GM18870 (cell line): ENCODE measurements around the gene PXDC1.
"Not testable (repeated sequence)": the region's sequence is repeated elsewhere in the genome, so short reads cannot be mapped to it uniquely, and the experiment has no call there.

Experiments used
- ATAC-seq: cut with Tn5 transposase; IDR thresholded peaks from one replicate; pipeline ENCODE4 v1.9.1; 2021; ENCODE audit warnings: moderate library complexity; ENCODE audit not compliant: unreplicated experiment

The PXDC1 gene

GRCh38 chr6:3737149-3737830 is 14.2 kb downstream of the PXDC1 start:
- ATAC-seq = no peak

DNA sequence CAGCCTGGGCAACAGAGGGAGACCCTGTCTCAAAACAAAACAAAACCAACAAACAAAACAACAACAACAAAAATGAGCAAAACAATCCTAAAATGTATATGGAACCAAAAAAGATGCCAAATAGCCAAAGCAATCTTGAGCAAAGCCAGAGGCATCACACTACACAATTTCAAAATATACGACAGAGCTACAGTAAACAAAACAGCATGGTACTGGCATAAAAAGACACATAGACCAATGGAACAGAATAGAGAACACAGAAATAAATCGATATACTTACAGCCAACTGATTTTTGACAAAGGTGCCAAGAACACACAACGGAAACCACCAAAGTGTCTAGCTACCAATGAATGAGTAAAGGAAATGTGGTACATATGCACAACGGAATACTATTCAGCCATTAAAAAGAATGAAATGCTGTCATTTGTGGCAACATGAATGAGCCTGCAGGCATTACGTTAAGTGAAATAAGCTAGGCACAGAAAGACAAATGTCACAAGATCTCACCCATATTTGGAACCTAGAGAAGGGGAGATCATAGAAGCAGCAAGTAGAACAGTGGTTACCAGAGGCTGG is 16.4 kb downstream of the PXDC1 start:
- ATAC-seq = no peak

- no peak for ATAC-seq
Observed at GRCh38 chr6:3734023-3734422, 17.5 kb downstream of the PXDC1 start.

DNA sequence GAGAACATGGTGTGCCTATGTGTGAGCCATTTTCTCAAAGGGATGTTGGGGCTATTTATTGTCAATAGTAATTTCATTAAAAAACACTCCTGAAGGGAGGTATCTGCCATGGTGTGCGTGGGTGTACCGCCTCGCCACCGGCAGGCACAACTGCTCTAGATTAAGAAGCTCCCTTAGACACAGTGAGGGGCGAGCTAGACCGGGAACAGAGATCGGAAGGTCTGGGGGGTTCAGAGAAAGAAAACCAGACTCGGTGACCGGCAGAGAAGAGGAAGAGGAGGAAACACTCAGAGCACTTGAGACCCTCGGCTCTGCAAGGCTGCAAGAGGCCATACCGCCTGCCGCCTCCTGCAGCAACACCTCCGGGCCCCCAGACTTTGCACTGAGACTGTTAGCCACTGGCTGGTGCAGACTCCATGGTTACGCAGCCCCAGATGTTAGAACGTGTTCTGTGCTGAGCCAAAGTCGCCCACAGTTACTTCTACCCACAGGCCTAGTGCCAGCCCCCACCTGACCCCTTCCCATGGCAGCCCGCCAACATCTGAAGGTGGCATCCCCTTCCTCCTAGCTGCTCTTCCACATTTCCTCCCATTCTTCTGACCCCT is 18.1 kb downstream of the PXDC1 start:
- no peak for ATAC-seq

GRCh38 chr6:3732345-3733141 is 19.0 kb downstream of the PXDC1 start:
- no peak for ATAC-seq

DNA sequence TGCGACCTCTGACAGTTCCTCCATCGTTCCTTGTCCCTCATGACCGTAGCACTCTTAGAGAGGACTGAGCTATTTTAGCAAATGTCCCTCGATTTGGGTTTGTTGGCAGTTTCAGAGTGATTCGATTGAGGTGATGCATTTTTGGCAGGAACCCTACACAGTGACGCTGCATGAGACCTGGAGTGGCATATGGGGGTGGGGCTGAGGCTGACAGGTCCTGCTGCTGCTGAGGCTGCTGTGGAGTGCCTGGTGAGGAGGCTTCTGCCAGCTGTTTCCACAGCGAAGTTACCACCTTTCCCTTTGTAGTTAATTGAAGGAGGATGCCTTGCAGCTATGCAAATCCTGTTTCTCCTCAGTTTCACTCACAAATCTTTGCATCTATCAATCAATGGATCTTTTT is 19.8 kb downstream of the PXDC1 start:
- ATAC-seq = no peak

DNA sequence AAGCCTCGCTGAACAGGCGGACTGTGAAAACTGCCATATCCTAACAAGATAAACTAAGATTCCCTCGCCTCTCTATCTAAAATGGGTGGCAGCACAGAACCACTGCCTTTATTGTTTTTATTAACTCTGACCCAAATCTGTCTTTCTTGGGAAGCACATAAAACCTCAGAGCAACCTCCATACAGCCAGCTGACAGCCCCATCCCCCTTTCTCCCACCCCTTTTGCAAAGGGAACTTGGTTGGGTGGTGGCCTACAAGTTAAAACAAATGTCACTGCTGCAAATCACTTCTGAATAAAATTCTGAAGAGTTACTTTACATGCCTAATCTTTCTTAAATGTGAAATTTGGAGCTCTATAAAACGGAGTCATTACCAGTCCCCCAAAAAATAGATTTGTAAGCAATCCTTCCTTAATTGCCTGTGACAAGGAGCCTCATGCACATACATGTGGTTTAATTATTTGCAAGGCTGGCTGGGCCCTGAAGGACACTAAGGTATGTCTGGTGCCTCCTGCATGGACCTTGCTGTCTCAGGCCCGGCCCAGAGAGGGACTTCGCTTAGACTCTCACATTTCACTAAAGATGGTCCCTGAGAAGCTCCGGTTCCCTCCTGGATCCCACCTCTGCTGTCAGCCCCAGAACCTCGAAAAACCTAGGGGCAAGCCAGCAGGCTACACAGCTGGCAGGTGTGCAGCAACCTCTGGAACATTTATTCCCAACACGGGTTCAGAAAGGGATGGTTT is 21.7 kb downstream of the PXDC1 start:
- no peak for ATAC-seq

DNA sequence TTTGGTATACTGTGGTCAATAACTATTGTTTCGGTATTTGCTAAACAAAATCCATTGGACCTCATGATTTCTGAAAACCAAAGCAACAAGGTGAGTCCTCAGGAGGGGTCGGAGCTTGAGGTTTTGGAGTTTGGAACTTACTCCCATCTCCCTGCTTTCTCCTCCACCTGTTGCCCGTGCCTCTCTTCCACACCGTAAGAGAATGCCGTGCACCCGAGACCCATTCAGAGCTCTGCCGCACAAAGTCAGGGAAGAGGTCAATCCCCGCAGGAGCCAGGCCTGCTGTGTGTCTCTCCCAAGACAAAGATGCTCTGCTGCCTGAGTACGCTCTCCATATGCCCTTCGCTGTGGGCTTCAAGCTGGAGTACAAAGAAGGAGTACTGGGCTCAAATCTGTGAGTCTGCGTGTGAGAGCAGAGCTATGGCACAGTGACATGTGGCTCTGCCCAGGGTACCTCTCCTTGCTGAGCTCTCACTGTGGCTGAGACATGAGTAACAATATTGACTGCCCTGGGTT is 23.9 kb downstream of the PXDC1 start:
- ATAC-seq = no peak

DNA sequence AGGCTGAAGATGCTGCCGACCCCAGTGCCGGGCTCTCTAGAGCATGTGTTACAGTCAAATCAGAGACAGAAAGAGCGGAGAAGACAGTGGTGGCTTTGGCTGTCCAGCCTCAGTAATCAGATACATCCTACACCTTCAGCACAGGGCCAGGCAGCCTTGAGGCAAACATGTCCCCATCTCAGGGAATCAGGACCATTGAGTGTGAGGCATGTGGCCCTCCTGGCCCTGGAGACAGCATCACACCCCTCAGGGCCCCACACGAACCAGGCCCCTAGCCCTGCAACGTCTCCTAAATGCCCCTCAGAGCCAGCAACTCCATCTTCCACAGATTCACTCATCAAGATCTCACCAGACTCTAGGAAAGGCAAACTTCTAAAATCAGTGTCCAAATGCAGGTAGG is 24.5 kb downstream of the PXDC1 start:
- ATAC-seq = no peak

- no peak for ATAC-seq
Observed at GRCh38 chr6:3726421-3726820, 25.1 kb downstream of the PXDC1 start.

- ATAC-seq = no peak
Observed at GRCh38 chr6:3725145-3726047, 26.1 kb downstream of the PXDC1 start.

- no peak for ATAC-seq
Observed at GRCh38 chr6:3724451-3725144, 26.9 kb downstream of the PXDC1 start.

DNA sequence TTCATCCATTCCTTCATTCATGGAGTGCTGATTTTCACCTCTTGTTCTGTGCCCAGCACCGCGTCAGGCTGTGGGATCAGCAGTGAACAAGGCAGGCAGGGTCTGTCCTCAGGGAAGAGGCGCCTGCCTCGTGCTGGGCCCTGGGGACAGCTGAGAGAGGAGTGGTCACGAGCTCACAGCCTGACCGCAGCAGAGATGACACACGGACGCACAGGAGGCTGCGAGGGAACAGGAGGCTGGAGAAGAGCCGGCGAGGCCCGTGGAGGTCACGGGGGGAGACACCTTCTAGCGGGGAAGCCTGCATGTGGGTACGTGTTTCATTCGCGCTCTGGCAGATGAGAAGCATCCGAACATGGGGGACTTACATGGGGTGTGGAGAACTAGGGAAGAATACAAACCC is 27.5 kb downstream of the PXDC1 start:
- no peak for ATAC-seq

DNA sequence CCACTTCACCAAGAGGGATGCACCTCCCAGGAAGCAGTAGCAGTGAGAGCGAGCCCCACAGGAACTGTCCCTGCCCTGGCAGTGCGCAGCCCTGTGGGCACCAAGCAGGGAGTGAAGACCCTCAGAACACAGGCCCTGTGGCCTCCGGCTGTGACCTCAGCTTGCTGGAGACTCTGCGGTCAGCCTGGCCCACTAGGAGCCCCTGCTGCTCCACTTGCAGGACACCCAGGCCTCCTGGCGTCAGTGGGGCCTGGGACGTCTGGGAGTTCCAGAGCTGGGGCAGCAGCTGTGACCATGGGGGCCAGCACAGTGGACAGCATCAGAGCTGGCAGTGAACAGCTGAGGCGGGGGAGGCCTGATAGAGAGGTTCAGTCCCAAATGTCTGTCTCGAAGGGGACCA is 28.3 kb downstream of the PXDC1 start:
- no peak for ATAC-seq

DNA sequence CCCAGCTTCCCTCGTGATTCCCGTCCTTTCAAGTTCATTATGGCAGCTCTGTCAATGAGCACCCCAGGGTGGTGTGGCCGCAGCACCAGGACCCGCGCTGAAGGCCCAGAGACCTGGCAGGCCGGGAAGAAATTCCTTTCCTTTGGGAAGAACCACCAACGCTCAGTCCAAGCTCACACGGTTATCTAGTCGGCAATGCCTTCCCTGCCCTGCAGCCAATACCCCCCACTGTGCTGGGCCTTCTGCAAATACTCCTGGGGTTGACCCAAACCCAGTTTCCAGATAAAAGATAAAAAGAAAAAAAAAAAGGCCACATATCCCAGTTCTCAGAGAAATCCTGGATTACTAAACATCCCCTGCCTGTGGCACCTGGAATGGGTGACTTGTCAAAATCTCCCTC is 28.7 kb downstream of the PXDC1 start:
- no peak for ATAC-seq

DNA sequence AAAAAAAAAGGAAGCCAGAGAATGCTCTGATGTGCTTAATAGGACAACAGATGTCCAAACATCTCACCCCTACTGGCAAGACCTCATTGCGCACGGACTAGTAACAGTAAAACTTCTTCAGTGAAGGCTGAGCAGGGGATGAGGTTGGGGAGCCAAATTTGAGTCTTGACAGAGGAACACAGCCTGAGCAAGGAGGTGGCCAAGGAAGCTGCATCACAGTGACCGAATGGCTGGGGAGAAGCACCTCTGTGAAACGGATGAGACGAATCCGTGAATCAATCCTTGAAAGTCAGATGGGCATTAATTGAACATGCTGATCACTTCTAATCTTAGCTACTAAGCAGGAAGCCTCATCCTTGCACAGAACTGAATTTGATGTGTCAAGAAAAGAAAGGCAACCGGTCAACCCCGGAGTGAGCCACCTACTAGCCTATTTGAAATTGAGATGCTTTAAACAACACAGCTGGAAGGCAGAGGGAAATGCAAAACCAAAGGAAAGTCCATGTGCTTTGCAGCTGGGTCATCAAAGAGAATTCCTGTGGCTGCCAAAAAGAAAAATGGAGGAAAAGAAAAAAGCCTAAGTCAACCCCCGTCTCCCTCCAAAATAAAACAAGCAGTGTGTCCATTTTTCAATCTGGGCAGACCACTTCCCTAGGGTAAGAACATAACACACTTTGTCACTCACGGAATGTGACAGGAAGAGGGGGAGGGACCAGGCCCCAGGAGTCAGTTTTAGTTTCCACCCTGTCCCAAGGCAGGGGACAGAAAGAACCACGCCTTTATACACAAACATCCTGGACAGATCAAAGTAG is 29.5 kb downstream of the PXDC1 start:
- no peak for ATAC-seq

DNA sequence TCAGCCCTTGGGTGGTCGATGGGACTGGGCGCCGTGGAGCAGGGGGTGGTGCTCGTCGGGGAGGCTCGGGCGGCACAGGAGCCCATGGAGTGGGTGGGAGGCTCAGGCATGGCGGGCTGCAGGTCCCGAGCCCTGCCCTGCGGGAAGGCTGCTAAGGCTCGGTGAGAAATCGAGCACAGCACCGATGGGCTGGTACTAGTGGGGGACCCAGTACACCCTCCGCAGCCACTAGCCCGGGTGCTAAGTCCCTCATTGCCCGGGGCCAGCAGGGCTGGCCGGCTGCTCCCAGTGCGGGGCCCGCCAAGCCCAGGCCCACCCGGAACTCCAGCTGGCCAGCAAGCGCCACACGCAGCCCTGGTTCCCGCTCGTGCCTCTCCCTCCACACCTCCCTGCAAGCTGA is 30.7 kb downstream of the PXDC1 start:
- ATAC-seq = not testable (repeated sequence)
